Gastrocnemius medialis (tissue), 4 donors: ENCODE data around the gene ASIC3. TPM values are rescaled to one million over a fixed set of nuclear protein-coding genes. Genes with fewer than 3 reads are reported as not detected.

ENCODE experiments used
- ATAC-seq, 2 donors: fragments of 150-250 bp; one replicate each; pipeline ENCODE4 v1.9.1; 2016
- DNase-seq, 2 donors: peaks; one replicate each; pipeline ENCODE4 v3.0.0-alpha.2; 2019
- H3K27ac ChIP-seq, 4 donors: fragments of 200-600 bp; sonication (generic); 1 replicate in 1 of 4; 2 replicates in 3 of 4; pipeline ENCODE4 v1.5.1; 2016 to 2018; ENCODE audit warnings: mild to moderate bottlenecking in 2 of 4, moderate library complexity in 1 of 4
- H3K27me3 ChIP-seq, 3 donors: fragments of 200-600 bp; sonication (generic) in 2 of 3; 1 replicate in 1 of 3; 2 replicates in 2 of 3; pipeline versions ENCODE4 v1.5.1 to v1.6.0; 2016 to 2019; ENCODE audit warnings: mild to moderate bottlenecking in 1 of 3, moderate library complexity in 1 of 3
- H3K36me3 ChIP-seq, 2 donors: fragments of 200-600 bp; sonication (generic) in 1 of 2; one replicate each; pipeline ENCODE4 v1.5.1; 2017 to 2018
- H3K4me1 ChIP-seq, 2 donors: fragments of 200-600 bp; sonication (generic) in 1 of 2; one replicate each; pipeline ENCODE4 v1.5.1; 2016 to 2017; ENCODE audit warnings: mild to moderate bottlenecking in 2 of 2
- H3K4me3 ChIP-seq, 4 donors: fragments of 200-600 bp; sonication (generic) in 3 of 4; 1 replicate in 1 of 4; 2 replicates in 3 of 4; pipeline ENCODE4 v1.5.1; 2016 to 2019; ENCODE audit warnings: mild to moderate bottlenecking in 2 of 4
- H3K9me3 ChIP-seq, 3 donors: fragments of 200-600 bp; sonication (generic) in 2 of 3; 1 replicate in 1 of 3; 2 replicates in 2 of 3; pipeline ENCODE4 v1.5.1; 2016 to 2019
- POLR2A ChIP-seq, 2 donors: fragments of 450-650 bp; IDR thresholded peaks; one replicate each; pipeline ENCODE4 v1.6.1; 2017; ENCODE audit warnings: antibody characterized with exemption in 2 of 2, mild to moderate bottlenecking in 2 of 2, moderate library complexity in 2 of 2
- in situ Hi-C, 4 donors: fragments of 200-750 bp; cut with MboI; loops; one replicate each; pipeline versions ENCODE4 v1.15.0 to v1.8.0; 2017; ENCODE audit warnings: low sequenced_read_pairs in 4 of 4
- intact Hi-C: fragments of 100-400 bp; cut with DNase I; formaldehyde crosslinking; loops from one replicate; pipeline ENCODE4 v1.15.1; 2023; ENCODE audit warnings: low total_unique reads
- total RNA-seq, 4 donors: library from RNA; depleted of rRNA; stranded (reverse); fragments of >200 nt; gene quantifications; one replicate each; pipeline versions ENCODE4 v1.1.0 to v1.2.3, GENCODE V29; 2016
- TF ChIP-seq, protein P1 (sequence below), 5 experiments: fragments of 450-650 bp in 3 of 5; fragments of 200-600 bp in 2 of 5; sonication (generic) in 2 of 5; IDR thresholded peaks in 4 of 5; conservative IDR thresholded peaks in 1 of 5; 1 replicate in 4 of 5; 2 replicates in 1 of 5; pipeline ENCODE4 v1.5.1; 2016 to 2019; ENCODE audit warnings: antibody characterized with exemption in 5 of 5, mild to moderate bottlenecking in 3 of 5, moderate library complexity in 3 of 5

ASIC3 gene
- total RNA-seq, 4 donors from 2014 or later = 0.72 to 11.0 (median 2.5) TPM

DNA sequence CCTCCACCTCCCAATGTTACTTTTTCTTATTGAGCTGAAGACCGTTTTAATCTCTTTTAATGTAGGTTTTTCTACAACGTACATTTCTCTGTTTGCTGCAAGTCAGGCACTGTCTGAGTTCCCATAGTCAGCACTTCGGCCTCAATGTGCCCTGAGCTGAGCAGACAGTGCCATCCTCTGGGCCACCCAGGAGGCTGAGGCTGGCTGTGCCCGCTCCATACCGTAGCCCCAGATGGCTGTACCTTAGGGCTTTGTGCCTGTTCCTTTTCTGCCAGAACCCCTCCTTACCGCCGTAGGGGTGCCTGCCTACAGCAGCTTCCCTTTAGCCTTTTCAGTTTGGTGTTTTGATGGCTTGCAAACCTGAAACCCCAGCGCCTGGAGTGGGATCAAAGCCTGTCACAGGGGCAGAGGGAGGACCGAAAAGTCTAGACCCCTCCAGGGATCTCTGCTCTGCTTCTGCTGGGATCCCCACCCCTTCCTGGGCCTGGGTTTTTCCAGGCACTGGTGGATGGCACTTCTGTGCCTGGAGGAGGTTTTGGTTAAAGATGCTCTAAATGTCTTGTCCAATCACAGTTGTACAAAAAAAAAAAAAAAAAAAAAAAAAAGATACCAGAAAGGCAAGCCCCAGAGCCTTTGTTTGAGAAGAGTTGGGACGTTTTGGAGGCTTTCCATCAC lies 46.9 kb downstream of the ASIC3 start:
- Histone ChIP-seq H3K36me3 (peaks cover 0 to 4% of the 10 kb centered on the region in 2 donors), H3K27me3 (no peaks in the 10 kb centered on the region), H3K27ac (no peak overlapping the region), H3K9me3 (no peaks in the 10 kb centered on the region), H3K4me3 (no peak overlapping the region), H3K4me1 (peaks cover 5 to 11% of the 10 kb centered on the region in 2 donors)
- ATAC-seq (no peak), DNase-seq (no peak)
- TF ChIP-seq, protein P1, sequence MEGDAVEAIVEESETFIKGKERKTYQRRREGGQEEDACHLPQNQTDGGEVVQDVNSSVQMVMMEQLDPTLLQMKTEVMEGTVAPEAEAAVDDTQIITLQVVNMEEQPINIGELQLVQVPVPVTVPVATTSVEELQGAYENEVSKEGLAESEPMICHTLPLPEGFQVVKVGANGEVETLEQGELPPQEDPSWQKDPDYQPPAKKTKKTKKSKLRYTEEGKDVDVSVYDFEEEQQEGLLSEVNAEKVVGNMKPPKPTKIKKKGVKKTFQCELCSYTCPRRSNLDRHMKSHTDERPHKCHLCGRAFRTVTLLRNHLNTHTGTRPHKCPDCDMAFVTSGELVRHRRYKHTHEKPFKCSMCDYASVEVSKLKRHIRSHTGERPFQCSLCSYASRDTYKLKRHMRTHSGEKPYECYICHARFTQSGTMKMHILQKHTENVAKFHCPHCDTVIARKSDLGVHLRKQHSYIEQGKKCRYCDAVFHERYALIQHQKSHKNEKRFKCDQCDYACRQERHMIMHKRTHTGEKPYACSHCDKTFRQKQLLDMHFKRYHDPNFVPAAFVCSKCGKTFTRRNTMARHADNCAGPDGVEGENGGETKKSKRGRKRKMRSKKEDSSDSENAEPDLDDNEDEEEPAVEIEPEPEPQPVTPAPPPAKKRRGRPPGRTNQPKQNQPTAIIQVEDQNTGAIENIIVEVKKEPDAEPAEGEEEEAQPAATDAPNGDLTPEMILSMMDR (IDR thresholded peaks at IDR 0.05 in 4 of 5, conservative IDR thresholded peaks at IDR 0.05 in 1 of 5) = no peak
- no peak for TF ChIP-seq POLR2A (IDR thresholded peaks at IDR 0.05)
- intact Hi-C loops (no loop called here), in situ Hi-C loops (no loop called here)

DNA sequence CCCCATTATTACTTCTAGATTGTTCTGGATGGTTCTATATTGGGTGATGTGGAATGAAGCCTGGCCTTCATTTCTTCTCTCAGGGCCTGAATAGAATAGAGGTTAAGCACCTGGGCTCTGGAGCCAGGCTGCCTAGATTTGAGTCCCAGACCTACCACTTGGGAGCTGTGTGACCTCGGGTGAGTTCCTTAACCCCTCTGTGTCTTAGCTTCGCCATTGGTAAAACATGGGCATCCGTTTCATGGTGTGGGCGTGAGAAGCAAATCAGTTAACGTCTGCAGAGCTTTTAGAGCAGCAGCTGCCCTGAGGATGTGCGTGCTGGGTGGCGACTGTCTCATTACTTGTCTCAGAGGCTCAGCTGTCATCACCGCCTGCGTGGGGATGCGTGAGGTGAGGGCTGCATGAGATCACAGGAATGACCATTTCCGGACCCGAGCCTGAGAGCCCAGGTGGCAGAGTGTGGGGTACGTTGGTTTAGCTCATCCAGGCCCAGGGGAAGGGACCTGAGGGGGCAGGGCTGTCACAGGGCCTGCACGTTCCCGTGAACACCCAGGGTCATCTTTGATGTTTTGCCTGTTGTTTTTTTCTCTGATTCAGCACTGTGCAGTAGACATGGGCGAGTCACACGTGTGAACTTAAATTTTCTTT lies 47.6 kb downstream of the ASIC3 start:
- peaks cover 4 to 12% of the 10 kb centered on the region in 2 donors for H3K4me1 ChIP-seq
- H3K27ac ChIP-seq = no peak overlapping the region
- peaks cover 0 to 4% of the 10 kb centered on the region in 2 donors for H3K36me3 ChIP-seq
- DNase-seq (no peak), ATAC-seq (no peak)
- no peaks in the 10 kb centered on the region for H3K9me3 ChIP-seq
- H3K4me3 ChIP-seq = no peak overlapping the region
- in situ Hi-C loops (no loop called here), intact Hi-C loops (no loop called here)
- TF ChIP-seq, protein P1 (IDR thresholded peaks at IDR 0.05 in 4 of 5, conservative IDR thresholded peaks at IDR 0.05 in 1 of 5) = no peak
- no peak for TF ChIP-seq POLR2A (IDR thresholded peaks at IDR 0.05)
- no peaks in the 10 kb centered on the region for H3K27me3 ChIP-seq

DNA sequence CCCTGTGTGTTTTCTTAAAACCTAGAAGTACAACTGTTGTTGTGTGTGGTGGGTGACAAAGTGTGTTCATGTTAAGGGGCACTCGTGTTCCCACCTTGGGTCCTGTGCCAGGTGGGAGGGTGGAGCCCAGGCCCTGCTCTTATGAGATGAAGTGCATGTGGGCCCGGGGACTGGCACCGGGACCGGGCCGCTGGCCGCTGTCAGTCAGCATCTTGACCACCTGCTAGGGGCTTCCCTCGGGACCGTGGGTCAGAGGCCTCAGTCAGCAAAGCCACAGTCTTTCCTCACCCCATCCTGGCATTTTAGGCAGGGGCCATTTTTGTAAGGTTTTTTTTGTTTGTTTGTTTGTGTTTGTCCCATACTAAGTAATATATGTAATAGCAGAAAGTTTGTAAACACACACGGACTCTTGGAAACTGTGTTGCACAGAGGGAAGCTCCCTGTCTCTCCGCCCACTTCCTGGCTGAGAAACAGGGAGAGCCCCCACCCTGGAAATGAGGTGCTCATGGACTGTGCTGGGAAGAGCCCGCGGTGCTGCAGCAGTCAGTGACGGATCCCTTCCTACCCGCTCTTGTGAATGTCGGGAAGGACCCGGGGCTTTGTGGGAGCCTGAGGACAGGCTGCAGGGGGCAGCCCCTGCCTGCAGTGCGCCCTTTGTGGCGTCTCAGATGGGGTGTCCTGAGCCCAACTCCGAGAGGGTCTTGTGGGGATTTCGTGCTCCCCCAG lies 51.3 kb downstream of the ASIC3 start:
- Histone ChIP-seq H3K36me3 (no peaks in the 10 kb centered on the region), H3K27me3 (no peaks in the 10 kb centered on the region), H3K27ac (no peak overlapping the region), H3K4me3 (no peak overlapping the region), H3K9me3 (no peaks in the 10 kb centered on the region), H3K4me1 (peaks cover 0 to 13% of the 10 kb centered on the region in 2 donors)
- ATAC-seq (no peak), DNase-seq (no peak)
- in situ Hi-C loops (loop anchor here in 3 of 4 donors (10.0 kb wide), 3 partner anchors 55 to 75 kb away; partner anchors contain the start of genes ABCB8 (in 1 of the 3), ASIC3 (in 1 of the 3) and ATG9B (in 1 of the 3)), intact Hi-C loops (no loop called here)
- TF ChIP-seq POLR2A (IDR thresholded peaks at IDR 0.05) = no peak
- TF ChIP-seq, protein P1 (IDR thresholded peaks at IDR 0.05 in 4 of 5, conservative IDR thresholded peaks at IDR 0.05 in 1 of 5) = no peak

DNA sequence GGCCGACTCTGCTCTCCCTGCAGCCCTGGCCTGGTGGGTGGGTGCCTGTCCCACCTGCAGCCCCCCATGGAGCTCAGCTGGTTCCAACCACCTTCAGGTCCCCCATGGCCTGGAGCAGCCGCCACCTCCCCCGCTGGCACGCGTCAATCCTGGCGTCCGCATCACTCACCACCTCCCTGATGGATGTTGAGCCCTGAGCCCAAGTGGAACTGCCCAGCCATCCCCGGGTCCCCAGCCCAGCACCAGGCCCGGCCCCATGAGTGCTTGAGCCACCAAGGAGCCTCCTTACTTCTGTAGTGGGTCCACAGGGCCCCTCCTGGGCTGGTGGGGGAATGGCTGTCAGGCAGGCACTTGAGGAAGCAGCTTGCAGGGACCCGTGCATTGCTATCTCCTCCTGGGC lies 52.6 kb downstream of the ASIC3 start:
- H3K4me3 ChIP-seq = no peak overlapping the region
- in situ Hi-C loops = loop anchor here in 3 of 4 donors (10.0 kb wide), 3 partner anchors 56 to 76 kb away; partner anchors contain the start of genes ABCB8 (in 1 of the 3), ASIC3 (in 1 of the 3) and ATG9B (in 1 of the 3)
- no peaks in the 10 kb centered on the region for H3K9me3 ChIP-seq
- H3K4me1 ChIP-seq = peaks cover 0 to 13% of the 10 kb centered on the region in 2 donors
- no peak for DNase-seq
- intact Hi-C loops = no loop called here
- no peaks in the 10 kb centered on the region for H3K27me3 ChIP-seq
- TF ChIP-seq, protein P1 (IDR thresholded peaks at IDR 0.05 in 4 of 5, conservative IDR thresholded peaks at IDR 0.05 in 1 of 5) = no peak
- no peak for TF ChIP-seq POLR2A (IDR thresholded peaks at IDR 0.05)
- no peak for ATAC-seq
- H3K36me3 ChIP-seq = no peaks in the 10 kb centered on the region
- H3K27ac ChIP-seq = no peak overlapping the region
